Fibroblast of lung (primary cell): Measurements from ENCODE around the gene CDX2.

Experiments used
- EZH2 ChIP-seq: IDR thresholded peaks from 2 replicates; pipeline ENCODE4 v1.5.1; 2012; ENCODE audit warnings: low read length, control low read depth, mild to moderate bottlenecking; ENCODE audit errors: missing control alignments
- TF ChIP-seq, protein P1 (sequence below), 2 donors: IDR thresholded peaks in 1 of 2; conservative IDR thresholded peaks in 1 of 2; 1 replicate in 1 of 2; 2 replicates in 1 of 2; pipeline ENCODE4 v1.5.1; 2011 to 2012; ENCODE audit warnings: low read length in 2 of 2, control low read depth in 1 of 2, inconsistent platforms in 1 of 2, low read depth in 1 of 2, mild to moderate bottlenecking in 1 of 2

DNA sequence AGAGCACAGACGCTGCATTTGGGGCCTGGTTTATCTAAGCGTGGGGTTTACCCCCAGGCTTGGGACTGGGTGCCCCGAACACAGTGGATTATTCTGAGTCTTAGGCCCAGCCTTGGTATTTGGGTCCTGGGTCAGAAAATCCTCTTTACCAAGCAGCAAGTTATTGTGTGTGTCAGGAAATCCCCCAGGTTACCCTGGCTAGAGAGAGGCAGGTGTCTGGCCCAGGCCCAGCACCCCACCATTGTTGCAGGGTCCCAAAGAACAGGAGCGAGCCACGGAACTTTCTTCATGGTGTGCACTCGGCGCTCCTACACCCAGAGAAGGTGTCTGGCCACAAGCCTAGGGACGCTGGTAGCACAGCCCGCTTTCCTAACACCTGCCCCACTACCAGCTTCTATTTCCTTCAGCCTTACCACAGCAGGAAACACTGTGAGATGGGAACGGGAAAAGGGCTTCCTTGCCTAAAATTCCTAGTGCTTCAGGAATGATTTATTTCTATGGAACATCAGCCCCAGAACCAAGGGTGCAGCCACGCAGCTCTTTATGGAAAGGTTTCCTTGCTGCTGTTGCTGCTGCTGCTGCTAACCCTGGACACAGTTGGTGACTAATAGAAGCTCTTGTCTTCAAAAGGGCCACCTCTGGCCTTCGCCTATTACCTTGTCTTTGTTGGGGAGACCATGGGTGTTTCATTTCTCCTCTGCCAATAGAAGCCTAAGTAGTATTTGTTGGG, 7.4 kb upstream of the CDX2 start:
- TF ChIP-seq, protein P1, sequence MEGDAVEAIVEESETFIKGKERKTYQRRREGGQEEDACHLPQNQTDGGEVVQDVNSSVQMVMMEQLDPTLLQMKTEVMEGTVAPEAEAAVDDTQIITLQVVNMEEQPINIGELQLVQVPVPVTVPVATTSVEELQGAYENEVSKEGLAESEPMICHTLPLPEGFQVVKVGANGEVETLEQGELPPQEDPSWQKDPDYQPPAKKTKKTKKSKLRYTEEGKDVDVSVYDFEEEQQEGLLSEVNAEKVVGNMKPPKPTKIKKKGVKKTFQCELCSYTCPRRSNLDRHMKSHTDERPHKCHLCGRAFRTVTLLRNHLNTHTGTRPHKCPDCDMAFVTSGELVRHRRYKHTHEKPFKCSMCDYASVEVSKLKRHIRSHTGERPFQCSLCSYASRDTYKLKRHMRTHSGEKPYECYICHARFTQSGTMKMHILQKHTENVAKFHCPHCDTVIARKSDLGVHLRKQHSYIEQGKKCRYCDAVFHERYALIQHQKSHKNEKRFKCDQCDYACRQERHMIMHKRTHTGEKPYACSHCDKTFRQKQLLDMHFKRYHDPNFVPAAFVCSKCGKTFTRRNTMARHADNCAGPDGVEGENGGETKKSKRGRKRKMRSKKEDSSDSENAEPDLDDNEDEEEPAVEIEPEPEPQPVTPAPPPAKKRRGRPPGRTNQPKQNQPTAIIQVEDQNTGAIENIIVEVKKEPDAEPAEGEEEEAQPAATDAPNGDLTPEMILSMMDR (conservative IDR thresholded peaks at IDR 0.05 in 1 of 2, IDR thresholded peaks at IDR 0.05 in 1 of 2; ENCODE audit: low read depth in 1 of 2, low read length in 2 of 2), result no peak
- TF ChIP-seq EZH2, result peak; percentile 45
